22Rv1 (cell line): ENCODE results near the gene TFCP2L1.

ENCODE experiments used
- ZFX ChIP-seq: fragments of 450-650 bp; IDR thresholded peaks from 2 replicates; pipeline ENCODE4 v1.6.1; 2017; ENCODE audit warnings: antibody characterized with exemption, borderline replicate concordance
- TF ChIP-seq, protein P1 (sequence below): fragments of 450-650 bp; IDR thresholded peaks from 2 replicates; pipeline ENCODE4 v1.5.1; 2017; ENCODE audit warnings: mild to moderate bottlenecking

DNA sequence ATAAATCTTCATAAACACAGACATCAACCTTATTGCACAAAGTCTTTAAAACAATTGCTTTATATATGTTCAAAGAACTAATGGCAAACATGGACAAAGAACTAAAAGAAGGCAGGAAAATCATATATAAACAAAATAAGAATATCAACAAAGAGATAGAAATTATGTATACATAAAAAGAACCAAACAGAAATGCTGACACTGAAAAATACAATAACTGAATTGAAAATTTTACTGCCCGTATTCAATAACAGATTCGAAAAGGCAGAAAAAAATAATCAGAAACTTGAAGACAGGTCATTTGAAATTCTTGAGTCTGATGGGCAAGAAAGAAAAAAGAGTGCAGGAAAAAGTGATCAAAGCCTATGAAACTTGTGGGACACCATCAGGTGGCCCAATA, 22.0 kb upstream of the TFCP2L1 start:
- TF ChIP-seq, protein P1, sequence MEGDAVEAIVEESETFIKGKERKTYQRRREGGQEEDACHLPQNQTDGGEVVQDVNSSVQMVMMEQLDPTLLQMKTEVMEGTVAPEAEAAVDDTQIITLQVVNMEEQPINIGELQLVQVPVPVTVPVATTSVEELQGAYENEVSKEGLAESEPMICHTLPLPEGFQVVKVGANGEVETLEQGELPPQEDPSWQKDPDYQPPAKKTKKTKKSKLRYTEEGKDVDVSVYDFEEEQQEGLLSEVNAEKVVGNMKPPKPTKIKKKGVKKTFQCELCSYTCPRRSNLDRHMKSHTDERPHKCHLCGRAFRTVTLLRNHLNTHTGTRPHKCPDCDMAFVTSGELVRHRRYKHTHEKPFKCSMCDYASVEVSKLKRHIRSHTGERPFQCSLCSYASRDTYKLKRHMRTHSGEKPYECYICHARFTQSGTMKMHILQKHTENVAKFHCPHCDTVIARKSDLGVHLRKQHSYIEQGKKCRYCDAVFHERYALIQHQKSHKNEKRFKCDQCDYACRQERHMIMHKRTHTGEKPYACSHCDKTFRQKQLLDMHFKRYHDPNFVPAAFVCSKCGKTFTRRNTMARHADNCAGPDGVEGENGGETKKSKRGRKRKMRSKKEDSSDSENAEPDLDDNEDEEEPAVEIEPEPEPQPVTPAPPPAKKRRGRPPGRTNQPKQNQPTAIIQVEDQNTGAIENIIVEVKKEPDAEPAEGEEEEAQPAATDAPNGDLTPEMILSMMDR, result no peak
- no peak for TF ChIP-seq ZFX
